Measurements from ENCODE around the gene KANK3.

DNA sequence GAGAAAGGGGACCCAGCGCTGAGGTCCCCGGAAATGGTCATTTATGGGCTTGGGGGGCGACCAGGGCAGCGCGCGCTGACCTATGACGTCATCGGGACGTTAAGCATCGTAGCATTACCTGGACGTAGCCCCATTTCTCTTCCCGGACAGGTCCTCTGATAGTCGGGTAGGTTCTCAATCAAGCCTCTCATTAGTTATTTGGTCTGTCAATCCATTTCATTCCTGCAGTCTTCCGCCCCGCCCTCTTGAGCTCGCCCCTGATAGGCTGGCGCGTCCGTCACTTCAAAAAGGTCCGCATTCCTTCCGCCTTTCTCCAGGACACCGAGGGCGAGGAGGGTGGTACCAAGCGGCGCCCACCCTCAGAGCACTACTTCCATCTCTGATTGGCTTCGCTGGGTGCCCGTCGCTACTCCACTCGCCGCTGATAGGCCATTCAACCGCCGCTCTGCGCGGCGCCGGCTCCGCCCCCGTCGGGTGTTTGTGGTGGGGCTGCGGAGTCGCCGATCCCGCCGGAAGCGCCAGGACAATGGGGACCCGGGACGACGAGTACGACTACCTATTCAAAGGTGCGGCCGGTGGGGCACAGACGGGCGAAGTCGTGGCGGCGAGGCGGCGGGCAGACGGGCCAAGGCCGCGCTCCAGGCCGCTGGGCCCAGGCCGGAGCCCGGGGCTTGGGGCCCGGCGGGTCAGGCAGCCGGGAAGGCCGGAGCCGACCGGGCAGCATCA is 47.0 kb upstream of the KANK3 start, which contains the start of gene RAB11B:
- TF ChIP-seq, protein P1, sequence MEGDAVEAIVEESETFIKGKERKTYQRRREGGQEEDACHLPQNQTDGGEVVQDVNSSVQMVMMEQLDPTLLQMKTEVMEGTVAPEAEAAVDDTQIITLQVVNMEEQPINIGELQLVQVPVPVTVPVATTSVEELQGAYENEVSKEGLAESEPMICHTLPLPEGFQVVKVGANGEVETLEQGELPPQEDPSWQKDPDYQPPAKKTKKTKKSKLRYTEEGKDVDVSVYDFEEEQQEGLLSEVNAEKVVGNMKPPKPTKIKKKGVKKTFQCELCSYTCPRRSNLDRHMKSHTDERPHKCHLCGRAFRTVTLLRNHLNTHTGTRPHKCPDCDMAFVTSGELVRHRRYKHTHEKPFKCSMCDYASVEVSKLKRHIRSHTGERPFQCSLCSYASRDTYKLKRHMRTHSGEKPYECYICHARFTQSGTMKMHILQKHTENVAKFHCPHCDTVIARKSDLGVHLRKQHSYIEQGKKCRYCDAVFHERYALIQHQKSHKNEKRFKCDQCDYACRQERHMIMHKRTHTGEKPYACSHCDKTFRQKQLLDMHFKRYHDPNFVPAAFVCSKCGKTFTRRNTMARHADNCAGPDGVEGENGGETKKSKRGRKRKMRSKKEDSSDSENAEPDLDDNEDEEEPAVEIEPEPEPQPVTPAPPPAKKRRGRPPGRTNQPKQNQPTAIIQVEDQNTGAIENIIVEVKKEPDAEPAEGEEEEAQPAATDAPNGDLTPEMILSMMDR (IDR thresholded peaks at IDR 0.05; ENCODE audit: insufficient read depth, low read depth, low read length), result no peak
- no peak for TF ChIP-seq EZH2 (IDR thresholded peaks at IDR 0.05; ENCODE audit: insufficient read depth, low read length)
